Large intestine (tissue), 12 donors: Measurements from ENCODE around the gene CCR5. TPM values are rescaled to one million over a fixed set of nuclear protein-coding genes. Genes with fewer than 3 reads are reported as not detected.
"Not testable (repeated sequence)": the region's sequence is repeated elsewhere in the genome, so short reads cannot be mapped to it uniquely, and the experiment has no call there.

Experiments
- DNase-seq, 2 donors: peaks; one replicate each; pipeline versions ENCODE4 v3.0.0 to v3.0.0-alpha.2; 2013
- H3K27ac ChIP-seq: one replicate; pipeline ENCODE4 v1.5.1; 2013; ENCODE audit warnings: low read length
- H3K27me3 ChIP-seq: 2 replicates; pipeline ENCODE4 v1.6.1; 2013; ENCODE audit warnings: low read length; ENCODE audit not compliant: control insufficient read depth, insufficient read depth
- H3K36me3 ChIP-seq: 2 replicates; pipeline ENCODE4 v1.6.1; 2013; ENCODE audit warnings: low read length; ENCODE audit not compliant: control insufficient read depth, insufficient read depth
- H3K4me1 ChIP-seq: one replicate; pipeline ENCODE4 v1.6.1; 2013; ENCODE audit warnings: low read length; ENCODE audit not compliant: control insufficient read depth, insufficient read depth
- H3K4me3 ChIP-seq: one replicate; pipeline ENCODE4 v1.5.1; 2013; ENCODE audit warnings: low read length
- H3K9me3 ChIP-seq: one replicate; pipeline ENCODE4 v1.6.1; 2013; ENCODE audit warnings: mild to moderate bottlenecking, low read depth, low read length, moderate library complexity; ENCODE audit not compliant: control insufficient read depth
- WGBS: methylation state at CpG from one replicate; pipeline ENCODE4 v1.1.5; 2013; ENCODE audit warnings: low lambda C conversion rate; ENCODE audit not compliant: insufficient coverage; 5-methylcytosine and 5-hydroxymethylcytosine counted together
- long read RNA-seq, 11 donors: transcript quantifications; one replicate each; lab custom pipeline, GENCODE V29; 2026
- polyA plus RNA-seq: library from polyadenylated mRNA; unstranded; fragments of 120-200 nt; gene quantifications from one replicate; pipeline ENCODE4 v1.2.1, GENCODE V29; 2013

The CCR5 gene
- 1.8 TPM for polyA plus RNA-seq
- long read RNA-seq, donor 1 = 0 reads
- long read RNA-seq, donor 2, partial matches to known transcripts = 0 of 1 reads
- long read RNA-seq, donor 2, other reads (novel, unspliced or antisense) = 0 of 1 reads
- long read RNA-seq, donor 3 = 0 reads
- long read RNA-seq, donor 4 = 0 reads
- long read RNA-seq, donor 5 = 0 reads
- long read RNA-seq, donor 6 = 0 reads
- long read RNA-seq, donor 7 = 0 reads
- long read RNA-seq, donor 8 = 0 reads
- long read RNA-seq, donor 9, partial matches to known transcripts = 0 of 2 reads
- long read RNA-seq, donor 9, other reads (novel, unspliced or antisense) = 0 of 2 reads
- long read RNA-seq, donor 10 = 0 reads
- long read RNA-seq, donor 11, partial matches to known transcripts = 0 of 1 reads
- long read RNA-seq, donor 11, other reads (novel, unspliced or antisense) = 0 of 1 reads

- Histone ChIP-seq H3K27me3 (peaks cover 13% of the 10 kb centered on the region), H3K27ac (no peak within 1 kb of the TSS), H3K9me3 (no peaks in the 10 kb centered on the region), H3K4me3 (no peak within 1 kb of the TSS), H3K4me1 (no peaks in the 10 kb centered on the region), H3K36me3 (no peaks in the 10 kb centered on the region)
- DNase-seq = no peak
- WGBS = 41% methylated on average over 4 of the region's 5 CpGs
Observed at GRCh38 chr3:46370839-46371518, at the start of gene CCR5. Gene CCR5 (plus strand): TSS chr3:46370946. CDS start chr3:46372903, 1,957 bp downstream.

- no CpG with 5 or more reads among the region's 1 CpG for WGBS
Observed at GRCh38 chr3:46321461-46322104, 49.2 kb upstream of the CCR5 start.

DNA sequence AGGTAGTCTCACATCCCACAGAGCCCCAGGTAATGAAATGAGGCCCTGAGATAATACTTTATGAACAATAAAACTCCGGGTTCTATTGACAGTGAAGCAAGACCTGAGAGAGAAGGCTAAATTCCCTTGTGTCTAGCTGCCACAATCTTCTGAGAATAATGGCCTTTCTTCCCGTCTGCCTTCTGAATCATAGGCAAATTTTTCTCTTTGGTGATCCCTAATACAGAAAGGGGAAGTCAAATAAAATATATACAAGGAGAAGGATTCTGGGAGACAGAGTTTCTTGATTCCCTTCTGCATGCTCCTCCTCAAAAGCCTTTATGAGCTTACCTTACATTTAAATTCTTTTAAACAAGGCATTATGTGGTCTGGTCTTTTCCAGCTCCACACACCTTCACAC is 46.7 kb upstream of the CCR5 start:
- DNase-seq = no peak
- WGBS = no CpG with 5 or more reads among the region's 2 CpGs
- Histone ChIP-seq H3K27me3 (no peaks in the 10 kb centered on the region), H3K27ac (no peak overlapping the region), H3K4me1 (no peaks in the 10 kb centered on the region), H3K9me3 (no peaks in the 10 kb centered on the region), H3K4me3 (no peak overlapping the region), H3K36me3 (no peaks in the 10 kb centered on the region)

More at GRCh38 chr3:46321461-46322104, 49.2 kb upstream of the CCR5 start:
- H3K4me3 ChIP-seq = no peak overlapping the region
- no peaks in the 10 kb centered on the region for H3K36me3 ChIP-seq
- H3K9me3 ChIP-seq = no peaks in the 10 kb centered on the region
- H3K27me3 ChIP-seq = no peaks in the 10 kb centered on the region
- no peaks in the 10 kb centered on the region for H3K4me1 ChIP-seq
- H3K27ac ChIP-seq = no peak overlapping the region
- no peak for DNase-seq

DNA sequence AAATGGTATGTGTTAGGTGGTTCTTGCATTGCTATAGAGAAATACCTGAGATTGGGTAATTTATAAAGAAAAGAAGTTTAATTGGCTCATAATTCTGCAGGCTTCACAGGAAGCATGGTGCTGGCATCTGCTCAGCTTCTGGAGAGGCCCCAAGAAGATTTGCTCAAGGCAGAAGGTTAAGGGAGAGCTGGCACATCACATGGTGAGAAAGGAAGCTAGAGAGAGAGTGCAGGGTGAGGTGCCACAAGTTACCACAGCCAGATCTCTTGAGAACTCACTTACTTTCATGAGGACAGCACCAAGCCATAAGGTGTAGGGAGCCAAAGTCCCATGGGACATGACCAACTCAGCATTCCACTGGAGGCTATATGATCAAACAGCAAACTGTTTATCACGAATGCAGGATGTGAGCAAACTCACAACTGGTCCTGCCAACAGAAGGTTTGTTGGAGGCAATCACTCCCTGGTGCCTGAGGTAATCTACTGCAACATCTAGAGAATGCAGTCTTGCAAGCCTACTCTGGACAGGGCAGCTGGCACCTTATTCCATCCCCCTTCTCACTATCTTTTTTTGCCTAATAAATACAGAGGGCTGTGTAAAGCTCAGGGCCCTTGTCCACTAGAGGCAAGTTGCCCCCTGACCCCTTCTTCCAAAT is 45.0 kb upstream of the CCR5 start:
- Histone ChIP-seq H3K4me3 (no peak overlapping the region), H3K9me3 (no peaks in the 10 kb centered on the region), H3K27ac (no peak overlapping the region), H3K27me3 (no peaks in the 10 kb centered on the region), H3K4me1 (no peaks in the 10 kb centered on the region), H3K36me3 (no peaks in the 10 kb centered on the region)
- WGBS = no CpG with 5 or more reads among the region's 1 CpG
- no peak for DNase-seq

- WGBS = no CpG with 5 or more reads among the region's 3 CpGs
- DNase-seq, H3K27me3 ChIP-seq, H3K4me1 ChIP-seq, H3K27ac ChIP-seq, H3K36me3 ChIP-seq, H3K4me3 ChIP-seq, H3K9me3 ChIP-seq: not testable (repeated sequence)
Observed at GRCh38 chr3:46330676-46331075, 40.1 kb upstream of the CCR5 start.

- peak in 1 of 2 donors; percentile 27 for DNase-seq
- 0% methylated on average over 1 of the region's 4 CpGs for WGBS
- Histone ChIP-seq H3K9me3 (peaks cover 4% of the 10 kb centered on the region), H3K27ac (peak overlapping the region; percentile 12), H3K27me3 (no peaks in the 10 kb centered on the region), H3K36me3 (no peaks in the 10 kb centered on the region), H3K4me3 (no peak overlapping the region), H3K4me1 (peaks cover 5% of the 10 kb centered on the region)
Observed at GRCh38 chr3:46334741-46335478, 35.8 kb upstream of the CCR5 start.

DNA sequence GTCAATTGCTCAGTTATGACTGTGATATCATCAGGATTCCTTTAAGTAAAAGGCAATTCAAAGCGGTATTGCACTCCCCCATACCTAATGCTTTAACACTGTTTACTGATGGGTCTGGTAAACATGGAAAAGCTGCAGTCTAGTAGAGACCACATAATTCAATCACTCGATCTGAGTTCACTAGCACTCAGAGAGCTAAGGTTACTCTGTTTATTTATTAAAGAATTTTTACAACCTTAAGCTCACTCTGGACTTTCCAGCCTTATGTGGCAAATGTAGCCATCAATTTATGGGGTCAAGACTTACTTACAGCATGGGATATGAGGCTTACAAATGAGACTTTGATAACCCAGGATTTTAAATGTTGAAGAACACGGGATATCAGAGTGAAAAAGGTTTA is 35.2 kb upstream of the CCR5 start:
- H3K27ac ChIP-seq = peak overlapping the region; percentile 14
- peak in 1 of 2 donors; percentile 43 for DNase-seq

DNA sequence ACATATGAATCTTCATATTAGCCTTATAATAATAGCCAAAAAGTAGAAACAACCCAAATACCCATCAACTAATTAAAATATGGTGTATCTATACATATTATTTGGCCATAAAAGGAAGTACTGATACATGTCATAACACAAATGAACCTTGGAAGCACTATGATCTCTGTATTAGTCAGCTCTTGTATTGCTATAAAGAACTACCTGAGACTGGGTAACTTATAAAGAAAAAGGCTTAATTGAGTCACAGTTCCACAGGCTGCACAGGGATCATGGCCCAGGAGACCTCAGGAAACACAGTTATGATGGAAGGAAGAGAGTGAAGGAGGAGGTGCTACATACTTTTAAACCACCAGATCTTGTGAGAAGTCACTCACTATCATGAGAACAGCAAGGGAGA is 32.8 kb upstream of the CCR5 start:
- Histone ChIP-seq H3K4me3 (no peak overlapping the region), H3K4me1 (peaks cover 5% of the 10 kb centered on the region), H3K27me3 (no peaks in the 10 kb centered on the region), H3K27ac (no peak overlapping the region), H3K36me3 (no peaks in the 10 kb centered on the region), H3K9me3 (peaks cover 4% of the 10 kb centered on the region)
- no peak for DNase-seq

More for the DNA sequence above, 35.2 kb upstream of the CCR5 start:
- Histone ChIP-seq H3K4me3 (no peak overlapping the region), H3K4me1 (peaks cover 5% of the 10 kb centered on the region), H3K36me3 (no peaks in the 10 kb centered on the region), H3K27me3 (no peaks in the 10 kb centered on the region), H3K9me3 (peaks cover 4% of the 10 kb centered on the region)
- no CpG with 5 or more reads among the region's 3 CpGs for WGBS

DNA sequence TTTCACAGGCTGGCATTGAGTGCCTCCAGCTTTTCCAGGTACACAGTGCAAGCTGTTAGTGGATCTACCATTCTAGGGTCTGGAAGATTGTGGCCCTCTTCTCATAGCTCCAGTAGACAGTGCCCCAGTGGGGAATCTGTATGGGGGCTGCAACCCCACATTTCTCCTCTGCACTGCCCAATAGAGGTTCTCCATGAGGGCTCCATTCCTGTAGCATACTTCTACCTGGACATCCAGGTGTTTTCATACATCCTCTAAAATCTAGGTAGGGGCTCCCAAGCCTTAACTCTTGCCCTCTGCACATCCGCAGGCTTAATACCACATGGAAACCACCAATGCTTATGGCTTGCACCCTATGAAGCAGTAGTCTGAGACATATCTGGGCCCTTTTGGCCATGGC is 31.9 kb upstream of the CCR5 start:
- H3K4me3 ChIP-seq = no peak overlapping the region
- H3K4me1 ChIP-seq = peaks cover 5% of the 10 kb centered on the region
- H3K27me3 ChIP-seq = no peaks in the 10 kb centered on the region
- H3K27ac ChIP-seq = no peak overlapping the region
- H3K36me3 ChIP-seq = no peaks in the 10 kb centered on the region
- peaks cover 4% of the 10 kb centered on the region for H3K9me3 ChIP-seq
- DNase-seq = no peak
- WGBS = no CpG with 5 or more reads among the region's 1 CpG

DNA sequence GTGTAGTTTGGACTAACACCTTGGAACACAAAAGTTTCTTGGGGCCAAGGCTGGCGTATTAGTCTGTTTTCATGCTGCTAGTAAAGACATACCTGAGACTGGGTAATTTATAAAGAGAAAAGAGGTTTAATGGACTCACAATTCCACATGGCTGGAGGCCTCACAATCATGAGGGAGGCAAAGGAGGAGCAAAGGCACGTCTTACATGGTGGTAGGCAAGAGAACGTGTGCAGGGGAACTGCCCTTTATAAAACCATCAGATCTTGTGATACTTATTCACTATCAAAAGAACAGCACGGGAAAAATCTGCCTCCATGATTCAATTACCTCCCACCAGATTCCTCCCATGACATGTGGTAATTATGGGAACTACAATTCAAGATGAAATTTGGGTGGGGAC is 26.3 kb upstream of the CCR5 start:
- WGBS = no CpG with 5 or more reads among the region's 4 CpGs
- H3K4me3 ChIP-seq = no peak overlapping the region
- H3K9me3 ChIP-seq = no peaks in the 10 kb centered on the region
- no peaks in the 10 kb centered on the region for H3K36me3 ChIP-seq
- DNase-seq = no peak
- H3K27ac ChIP-seq = no peak overlapping the region
- no peaks in the 10 kb centered on the region for H3K4me1 ChIP-seq
- H3K27me3 ChIP-seq = no peaks in the 10 kb centered on the region
